SHP77 (cell line): ENCODE measurements around the gene PHTF1.
"Not testable (repeated sequence)": the region's sequence is repeated elsewhere in the genome, so short reads cannot be mapped to it uniquely, and the experiment has no call there.

ENCODE experiments used
- DNase-seq, 2 experiments: peaks; one replicate each; lab custom pipeline; 2025; lab: John Stamatoyannopoulos, UW

PHTF1 gene

GRCh38 chr1:113718621-113719020, 40.7 kb downstream of the PHTF1 start:
- not testable (repeated sequence) for DNase-seq

- not testable (repeated sequence) for DNase-seq
These were observed 41.8 kb downstream of the PHTF1 start for GRCh38 chr1:113717506-113717905.

DNA sequence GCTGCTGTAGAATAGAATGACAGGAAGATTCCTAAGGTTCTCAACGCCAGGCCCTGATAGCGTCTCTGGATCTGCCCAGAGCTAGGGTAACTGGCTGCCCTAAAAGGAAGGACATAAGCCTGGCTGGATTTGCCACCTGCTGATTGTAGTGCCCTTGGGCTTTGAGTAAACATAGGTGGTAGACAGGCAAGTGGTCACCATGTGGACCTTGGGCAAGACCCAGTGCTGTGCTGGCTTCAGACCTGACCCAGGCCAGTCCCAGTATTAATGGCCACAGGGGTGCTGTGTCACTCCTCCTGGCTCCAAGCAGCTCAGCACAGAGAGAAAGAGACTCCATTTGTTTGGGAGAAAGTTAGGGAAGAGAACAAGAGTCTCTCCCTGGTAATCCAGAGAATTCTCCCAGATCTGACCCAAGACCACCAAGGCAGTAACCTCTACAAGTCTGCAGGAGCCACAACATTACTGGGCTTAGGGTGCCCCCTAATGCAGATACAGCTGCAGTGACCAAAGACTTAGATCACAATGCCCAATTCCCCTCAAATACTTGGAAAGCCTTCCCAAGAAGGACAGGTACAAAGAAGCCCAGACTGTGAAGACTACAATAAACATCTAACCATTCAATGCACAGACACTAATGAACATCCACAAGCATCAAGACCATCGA, 44.5 kb downstream of the PHTF1 start:
- no peak for DNase-seq

DNA sequence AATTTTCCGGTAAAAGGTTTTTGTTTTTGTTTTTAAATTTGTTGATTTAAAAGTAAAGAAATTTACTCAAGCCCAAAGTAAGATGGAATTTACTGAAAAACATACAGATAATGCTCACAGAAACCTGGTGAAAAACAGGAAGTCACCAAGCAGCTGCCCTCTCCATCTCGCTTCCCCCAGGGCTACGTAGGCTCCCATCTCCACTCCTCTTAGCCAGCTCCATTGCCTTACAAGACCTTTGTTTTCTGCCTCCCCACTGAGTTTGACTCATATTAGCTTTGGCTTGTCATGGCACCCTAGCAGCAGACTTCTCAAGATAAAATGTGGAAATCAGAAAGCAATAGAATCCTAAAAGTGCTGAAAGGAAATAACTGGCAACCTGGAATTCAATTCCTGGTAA, 57.9 kb downstream of the PHTF1 start:
- no peak for DNase-seq

- DNase-seq: no peak
These were observed 64.4 kb downstream of the PHTF1 start for GRCh38 chr1:113694910-113695309.

- DNase-seq: no peak
These were observed 66.4 kb downstream of the PHTF1 start for GRCh38 chr1:113692824-113693431.

GRCh38 chr1:113692342-113692741, 66.9 kb downstream of the PHTF1 start:
- DNase-seq: no peak

GRCh38 chr1:113691184-113691583, 68.1 kb downstream of the PHTF1 start:
- DNase-seq: no peak

DNA sequence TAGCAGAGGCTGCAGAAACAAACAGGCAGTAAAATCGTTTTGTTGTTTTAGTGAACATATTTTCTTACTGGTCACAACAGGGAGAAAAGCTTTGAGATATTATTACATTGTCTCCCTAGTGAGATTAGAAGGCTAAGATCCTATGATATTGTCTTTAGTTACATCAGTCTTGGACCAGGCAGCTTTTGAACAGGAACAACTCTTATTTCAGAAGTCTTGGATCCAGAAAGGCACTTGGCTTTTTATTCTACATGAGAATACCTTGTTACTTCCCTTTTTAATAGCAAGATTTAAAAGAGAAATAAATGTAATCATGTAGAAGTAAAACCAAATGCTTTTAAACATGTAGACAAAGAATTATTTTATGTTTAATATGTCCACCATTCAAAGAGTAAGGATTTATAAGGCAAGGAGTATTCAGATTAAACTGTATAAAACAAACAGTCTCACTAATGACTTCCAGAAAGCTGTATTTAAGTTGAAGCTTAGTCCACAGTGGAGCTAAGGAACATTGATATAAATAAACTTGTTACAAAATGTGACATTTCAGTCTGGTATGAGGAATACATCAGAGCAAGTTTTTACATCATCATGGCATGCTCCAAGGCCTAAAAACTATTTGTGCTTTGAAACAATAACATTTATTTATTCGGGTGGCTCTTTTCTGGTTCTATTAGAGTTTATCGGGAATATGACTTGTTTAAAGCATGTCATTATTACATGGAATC, 72.2 kb downstream of the PHTF1 start:
- DNase-seq: no peak

DNA sequence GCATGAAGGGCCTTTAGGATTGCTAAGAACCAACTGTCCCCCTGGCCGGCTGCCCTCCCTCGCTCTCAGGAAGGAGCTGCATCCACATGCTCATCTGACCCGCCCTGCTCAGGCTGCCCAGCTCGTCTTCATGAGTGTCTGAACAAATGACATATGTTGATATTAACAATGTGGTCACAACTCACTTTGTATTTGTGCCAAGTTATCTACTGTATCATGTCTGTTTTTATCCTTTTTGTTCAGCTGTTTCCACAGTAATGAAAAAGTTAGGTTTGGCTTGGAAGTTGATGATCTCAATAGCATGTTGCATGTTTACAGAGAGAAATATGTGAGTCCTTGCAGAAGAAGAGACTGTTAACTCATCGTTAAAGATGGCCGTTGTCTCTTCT, 75.1 kb downstream of the PHTF1 start:
- no peak for DNase-seq

- no peak for DNase-seq
These were observed 75.7 kb downstream of the PHTF1 start for GRCh38 chr1:113683384-113684152.

- DNase-seq: no peak
These were observed 77.5 kb downstream of the PHTF1 start for GRCh38 chr1:113681596-113682337.

- DNase-seq: no peak
These were observed 81.2 kb downstream of the PHTF1 start for GRCh38 chr1:113678159-113678469.

GRCh38 chr1:113677250-113678158, 81.8 kb downstream of the PHTF1 start:
- peak; percentile 31 to 40 for DNase-seq

DNA sequence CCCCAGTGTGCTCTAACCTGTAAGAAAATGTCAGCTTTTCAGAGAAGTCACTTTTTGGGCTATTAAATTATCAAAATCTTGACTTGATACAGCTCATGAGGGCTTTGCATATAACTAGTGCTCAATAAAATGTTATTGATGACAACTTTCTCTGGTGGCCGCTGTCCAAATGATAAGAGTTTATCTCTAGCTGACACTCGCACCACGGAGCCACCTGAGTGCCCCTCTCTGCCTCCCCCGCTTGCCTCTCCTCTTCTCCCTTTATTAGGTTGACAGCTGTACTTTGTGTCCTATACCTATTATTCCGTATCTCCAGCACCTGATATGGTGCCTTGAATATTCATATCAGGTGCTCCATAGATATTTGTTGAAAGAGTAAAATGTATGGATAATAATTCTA, 82.8 kb downstream of the PHTF1 start:
- no peak for DNase-seq

DNA sequence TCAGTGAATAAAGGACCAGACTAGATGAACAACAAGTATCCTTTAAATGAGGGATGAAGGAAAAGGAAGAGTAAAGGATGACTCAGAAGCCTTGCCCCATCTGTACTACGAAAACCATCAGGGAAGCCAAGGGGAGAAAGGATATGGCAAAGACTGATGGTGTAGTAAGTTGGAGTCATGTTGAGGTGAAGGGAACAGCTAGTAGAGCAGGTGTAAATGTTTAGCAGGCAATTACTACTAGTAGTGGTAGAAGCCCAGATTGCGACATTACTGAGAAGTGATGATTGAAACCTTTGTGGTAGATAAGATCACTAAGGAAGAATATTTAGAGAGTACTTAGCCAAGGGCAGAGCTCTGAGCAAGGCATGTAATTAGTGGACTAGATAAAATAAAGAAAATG, 84.0 kb downstream of the PHTF1 start:
- DNase-seq: no peak

GRCh38 chr1:113674591-113674990, 84.7 kb downstream of the PHTF1 start:
- DNase-seq: no peak

DNA sequence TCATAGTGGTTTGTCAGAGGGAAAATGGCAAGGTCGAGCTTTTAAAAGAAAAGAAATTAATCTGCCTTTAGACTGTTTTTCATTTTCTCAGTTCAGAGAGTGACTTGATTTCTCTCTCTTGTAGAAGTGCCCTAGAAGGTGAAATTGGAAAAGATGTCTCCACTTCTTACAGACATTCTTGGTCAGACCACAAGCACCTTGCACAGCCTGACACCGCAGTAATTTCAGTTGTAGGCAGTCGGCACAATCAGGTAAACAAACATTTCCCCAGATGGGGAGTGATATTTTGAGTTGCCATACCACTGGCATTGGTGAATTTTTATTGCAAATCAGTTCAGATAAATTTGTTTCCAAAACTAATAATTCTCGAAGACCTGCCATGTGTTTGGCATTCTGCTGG, 86.8 kb downstream of the PHTF1 start:
- no peak for DNase-seq

DNA sequence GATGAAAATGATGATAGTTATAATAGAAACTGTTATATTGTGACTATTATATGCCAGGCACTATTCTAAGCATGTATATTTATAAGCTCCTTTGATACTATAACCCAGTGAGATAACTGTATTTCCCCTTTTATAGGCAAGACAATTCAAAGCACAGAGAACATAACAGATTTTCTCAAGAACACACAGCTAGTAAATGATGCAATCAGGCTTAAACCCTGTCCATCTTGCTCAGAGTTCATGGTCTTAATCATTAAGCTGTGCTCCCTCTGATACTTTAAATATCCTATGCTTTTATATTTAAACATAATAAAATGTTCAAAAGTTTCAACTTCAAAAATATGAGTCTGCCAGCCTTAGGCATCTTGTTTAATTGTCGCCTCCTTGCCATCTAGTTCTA, 88.6 kb downstream of the PHTF1 start:
- no peak for DNase-seq

DNA sequence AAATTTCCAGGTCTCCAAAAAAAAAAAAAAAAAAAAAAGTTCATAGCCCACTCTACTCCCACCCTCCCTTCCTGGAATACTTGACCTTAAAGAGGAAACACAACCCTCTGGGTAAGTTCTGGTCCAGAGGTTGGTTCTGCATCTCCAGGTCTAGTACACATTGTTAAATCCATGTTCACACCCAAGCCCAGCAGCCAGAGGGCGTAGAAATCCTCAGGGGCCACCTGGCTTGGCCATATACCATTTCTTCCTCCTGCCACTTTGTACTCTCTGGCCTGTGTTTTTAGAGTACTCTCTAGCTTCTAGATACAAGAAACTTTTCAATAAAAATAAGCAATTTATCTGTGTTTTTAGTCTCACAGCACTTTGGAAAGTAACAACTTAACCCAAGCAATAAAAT, 89.3 kb downstream of the PHTF1 start:
- no peak for DNase-seq

DNA sequence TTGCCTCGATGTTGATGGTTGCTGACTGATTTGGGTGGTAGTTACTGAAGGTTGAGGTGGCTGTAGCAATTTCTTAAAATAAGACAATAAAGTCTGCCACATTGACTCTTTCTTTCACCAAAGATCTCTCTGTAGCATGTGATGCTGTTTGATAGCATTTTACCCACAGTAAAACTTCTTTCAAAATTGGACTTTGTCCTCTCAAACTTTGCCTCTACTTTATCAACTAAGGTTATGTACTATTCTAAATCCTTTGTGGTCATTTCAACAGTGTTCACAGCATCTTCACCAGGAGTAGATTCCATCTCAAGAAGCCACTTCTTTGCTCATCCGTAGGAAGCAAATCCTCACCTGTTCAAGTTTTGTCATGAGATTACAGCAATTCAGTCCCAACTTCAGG, 93.2 kb downstream of the PHTF1 start:
- no peak for DNase-seq
